ENCODE results near the gene SLC19A1. TPM values are rescaled to one million over a fixed set of nuclear protein-coding genes. Genes with fewer than 3 reads are reported as not detected.

Gene SLC19A1
- total RNA-seq, 4 donors from 2014 or later = 10.7 to 70.8 (median 30.5) TPM

DNA sequence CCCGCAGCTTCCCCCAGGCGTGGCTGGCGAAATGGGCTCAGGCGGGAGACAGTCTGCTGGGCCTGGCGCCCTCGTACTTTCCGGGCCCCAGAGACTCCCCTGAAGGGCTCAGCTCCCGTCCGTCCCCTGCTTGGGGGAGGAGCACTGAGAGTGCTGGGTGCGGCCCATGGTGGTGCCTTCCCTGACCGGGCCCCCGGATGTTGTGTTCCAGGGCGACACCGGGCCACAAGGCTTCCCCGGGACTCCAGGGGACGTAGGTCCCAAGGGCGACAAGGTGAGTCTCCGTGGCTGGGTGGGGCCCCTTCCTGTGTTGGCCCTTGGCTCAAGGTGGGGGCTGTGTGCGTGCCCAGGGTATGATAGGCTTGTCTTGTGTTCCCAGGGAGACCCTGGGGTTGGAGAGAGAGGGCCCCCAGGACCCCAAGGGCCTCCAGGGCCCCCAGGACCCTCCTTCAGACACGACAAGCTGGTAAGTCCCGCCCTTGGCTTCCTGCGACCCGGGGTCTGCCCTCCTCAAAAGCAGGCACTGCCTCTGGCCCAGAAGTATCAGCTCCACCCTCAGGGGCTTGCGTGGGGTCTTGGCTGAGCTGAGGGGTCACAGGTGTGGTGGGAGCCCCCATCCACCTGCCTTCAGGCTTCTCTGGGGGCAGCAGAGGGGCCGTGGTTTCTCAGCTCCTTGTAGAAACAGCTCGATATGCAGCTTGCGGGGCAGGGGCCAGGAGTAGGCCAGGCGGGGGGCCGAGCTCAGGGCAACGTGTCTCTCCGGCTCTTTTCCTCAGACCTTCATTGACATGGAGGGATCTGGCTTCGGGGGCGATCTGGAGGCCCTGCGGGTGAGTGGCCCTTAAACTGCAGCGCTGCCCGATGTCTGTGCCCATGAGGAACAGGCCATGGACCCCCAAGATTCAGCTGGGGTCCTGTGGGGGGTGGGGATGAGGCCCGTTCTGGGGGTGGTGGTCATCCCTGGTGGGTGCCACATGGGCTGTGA, 62.3 kb downstream of the SLC19A1 start:
- TF ChIP-seq CTCF (IDR thresholded peaks at IDR 0.05) = no peak
- no peak for TF ChIP-seq POLR2A (IDR thresholded peaks at IDR 0.05)
- DNase-seq = peak in 1 of 3 donors; percentile 31
- peak overlapping the region in 1 of 4 donors; percentile 8 for H3K27ac ChIP-seq
- H3K4me3 ChIP-seq = peak overlapping the region in 1 of 4 donors; percentile 3
- H3K27me3 ChIP-seq = no peaks in the 10 kb centered on the region
- H3K9me3 ChIP-seq = no peaks in the 10 kb centered on the region
- peaks cover 0 to 11% (median 0%) of the 10 kb centered on the region in 3 donors for H3K36me3 ChIP-seq
- peaks cover 0 to 6% (median 0%) of the 10 kb centered on the region in 4 donors for H3K4me1 ChIP-seq

GRCh38 chr21:45478816-45479669, 63.2 kb downstream of the SLC19A1 start:
- Histone ChIP-seq H3K9me3 (no peaks in the 10 kb centered on the region), H3K4me1 (peaks cover 0 to 6% (median 0%) of the 10 kb centered on the region in 4 donors), H3K4me3 (peak overlapping the region in 3 of 4 donors; percentile 2 to 47 (median 25)), H3K36me3 (peaks cover 0 to 7% (median 0%) of the 10 kb centered on the region in 3 donors), H3K27me3 (no peaks in the 10 kb centered on the region), H3K27ac (peak overlapping the region; percentile 44 to 71 (median 60))
- DNase-seq = no peak
- no peak for TF ChIP-seq POLR2A (IDR thresholded peaks at IDR 0.05)
- no peak for TF ChIP-seq CTCF (IDR thresholded peaks at IDR 0.05)

DNA sequence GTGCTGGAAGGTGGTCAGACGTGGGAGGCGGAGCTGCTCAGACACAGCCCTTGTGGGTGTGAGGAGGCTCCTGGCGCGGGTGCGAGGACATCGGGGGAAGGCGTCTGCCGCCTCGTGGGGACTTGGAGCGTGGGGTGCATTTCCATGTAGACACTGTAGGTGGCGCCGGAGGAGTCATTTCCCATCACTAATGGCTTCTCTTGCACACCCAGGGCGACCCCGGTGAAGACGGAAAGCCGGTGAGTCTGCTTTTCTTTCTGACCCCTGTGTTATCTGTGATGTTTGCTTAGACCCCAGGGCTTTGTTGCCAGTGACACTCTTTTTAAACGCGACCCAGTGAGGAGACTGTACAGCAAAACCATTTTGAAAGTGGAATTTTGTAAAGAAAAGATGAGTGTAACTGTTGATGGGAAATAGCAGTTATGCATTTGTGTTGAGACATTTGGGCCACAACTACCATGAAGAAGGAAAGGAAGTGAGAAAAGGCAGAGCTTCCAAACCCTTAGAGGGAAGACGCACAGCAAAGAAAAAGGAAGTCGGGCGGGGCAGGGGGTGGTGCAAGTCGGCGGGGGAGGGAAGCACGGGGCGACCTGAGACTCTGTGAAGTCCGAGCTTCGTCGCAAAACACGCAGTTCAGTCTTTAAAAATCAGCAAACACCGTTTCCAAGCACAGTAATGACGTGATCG, 64.0 kb downstream of the SLC19A1 start:
- Histone ChIP-seq H3K4me3 (peak overlapping the region; percentile 2 to 47 (median 15)), H3K27me3 (no peaks in the 10 kb centered on the region), H3K9me3 (no peaks in the 10 kb centered on the region), H3K36me3 (peaks cover 0 to 6% (median 0%) of the 10 kb centered on the region in 3 donors), H3K4me1 (peaks cover 0 to 6% (median 0%) of the 10 kb centered on the region in 4 donors), H3K27ac (peak overlapping the region; percentile 44 to 71 (median 60))
- peak; percentile 71 to 88 (median 77) for DNase-seq
- TF ChIP-seq CTCF (IDR thresholded peaks at IDR 0.05) (peak; percentile 79 to 88 (median 84)), POLR2A (IDR thresholded peaks at IDR 0.05) (no peak)

GRCh38 chr21:45477176-45478114, 64.8 kb downstream of the SLC19A1 start:
- Histone ChIP-seq H3K27ac (peak overlapping the region; percentile 44 to 71 (median 60)), H3K4me1 (peaks cover 0 to 6% (median under 1%) of the 10 kb centered on the region in 4 donors), H3K9me3 (no peaks in the 10 kb centered on the region), H3K27me3 (no peaks in the 10 kb centered on the region), H3K36me3 (peaks cover 0 to 6% (median 0%) of the 10 kb centered on the region in 3 donors), H3K4me3 (peak overlapping the region in 3 of 4 donors; percentile 2 to 47 (median 25))
- no peak for DNase-seq
- TF ChIP-seq POLR2A (IDR thresholded peaks at IDR 0.05) = no peak

DNA sequence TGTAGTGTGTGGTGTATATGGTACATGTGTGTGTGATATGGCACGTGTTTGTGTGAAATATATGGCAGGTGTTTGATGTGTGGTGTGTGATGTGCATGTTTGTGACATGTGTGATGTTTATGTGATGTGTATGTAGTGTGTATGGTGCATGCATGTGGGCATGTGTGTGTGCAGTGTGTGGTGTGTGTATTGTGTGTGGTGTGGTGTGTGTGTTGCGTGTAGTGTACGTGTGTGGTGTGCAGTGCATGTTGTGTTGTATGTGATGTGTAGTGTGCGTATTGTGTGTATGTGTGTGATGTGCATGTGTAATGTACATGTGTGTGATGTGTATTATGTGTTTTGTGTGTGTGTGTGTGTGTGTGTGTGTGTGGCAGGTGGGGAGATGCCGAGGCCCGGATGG, 65.7 kb downstream of the SLC19A1 start:
- Histone ChIP-seq H3K36me3 (peaks cover 0 to 6% (median 0%) of the 10 kb centered on the region in 3 donors), H3K4me1 (peaks cover under 1 to 9% (median 5%) of the 10 kb centered on the region in 4 donors)

More for the DNA sequence above, 65.7 kb downstream of the SLC19A1 start:
- TF ChIP-seq POLR2A (IDR thresholded peaks at IDR 0.05) (no peak), CTCF (IDR thresholded peaks at IDR 0.05) (no peak)
- H3K9me3 ChIP-seq = no peaks in the 10 kb centered on the region
- H3K27me3 ChIP-seq = no peaks in the 10 kb centered on the region
- H3K4me3 ChIP-seq = no peak overlapping the region
- H3K27ac ChIP-seq = no peak overlapping the region
- no peak for DNase-seq

Measured in Peyer's patch (tissue), 4 donors.